Activated gamma-delta T cell (primary cell): ENCODE data around the gene NPC2.
"Not testable (repeated sequence)": the region's sequence is repeated elsewhere in the genome, so short reads cannot be mapped to it uniquely, and the experiment has no call there.

Experiments
- DNase-seq: peaks from one replicate; lab custom pipeline; 2025; lab: John Stamatoyannopoulos, UW
- total RNA-seq, 2 donors: gene quantifications; one replicate each; lab custom pipeline; 2026; lab: John Stamatoyannopoulos, UW

Gene NPC2
- total RNA-seq = 8.1 to 17.5 reads per million in 2 donors

- DNase-seq = no peak
Measured at GRCh38 chr14:74492776-74493342, at the start of gene NPC2. TSS of gene NPC2 (minus strand) at chr14:74493305. CDS start at chr14:74493274, 31 bp downstream.

- no peak for DNase-seq
Measured at GRCh38 chr14:74542056-74542685, 49.1 kb upstream of the NPC2 start.

- no peak for DNase-seq
Measured at GRCh38 chr14:74541225-74541624, 48.1 kb upstream of the NPC2 start.

GRCh38 chr14:74539503-74539902 lies 46.4 kb upstream of the NPC2 start:
- DNase-seq = no peak

- DNase-seq = no peak
Measured at GRCh38 chr14:74538411-74539391, 45.6 kb upstream of the NPC2 start.

GRCh38 chr14:74536336-74536735 lies 43.2 kb upstream of the NPC2 start:
- DNase-seq = not testable (repeated sequence)

GRCh38 chr14:74535756-74536325 lies 42.7 kb upstream of the NPC2 start:
- no peak for DNase-seq

- DNase-seq = no peak
Measured at GRCh38 chr14:74533576-74533975, 40.5 kb upstream of the NPC2 start.

GRCh38 chr14:74532246-74532645 lies 39.1 kb upstream of the NPC2 start:
- DNase-seq = no peak

GRCh38 chr14:74531467-74531866 lies 38.4 kb upstream of the NPC2 start:
- no peak for DNase-seq

- DNase-seq = no peak
Measured at GRCh38 chr14:74531006-74531405, 37.9 kb upstream of the NPC2 start.

GRCh38 chr14:74528886-74529285 lies 35.8 kb upstream of the NPC2 start:
- no peak for DNase-seq

GRCh38 chr14:74528406-74528805 lies 35.3 kb upstream of the NPC2 start:
- DNase-seq = no peak

- no peak for DNase-seq
Measured at GRCh38 chr14:74527736-74528280, 34.7 kb upstream of the NPC2 start.

GRCh38 chr14:74526854-74527585 lies 33.9 kb upstream of the NPC2 start:
- no peak for DNase-seq

GRCh38 chr14:74525361-74525851 lies 32.3 kb upstream of the NPC2 start:
- DNase-seq = no peak

- DNase-seq = no peak
Measured at GRCh38 chr14:74524812-74525135, 31.7 kb upstream of the NPC2 start.

GRCh38 chr14:74524076-74524811 lies 31.1 kb upstream of the NPC2 start:
- DNase-seq = no peak

- no peak for DNase-seq
Measured at GRCh38 chr14:74522740-74523139, 29.6 kb upstream of the NPC2 start.

- DNase-seq = no peak
Measured at GRCh38 chr14:74521756-74522155, 28.7 kb upstream of the NPC2 start.
